Esophagus squamous epithelium (tissue), 5 donors: ENCODE results near the gene NUFIP1. TPM values are rescaled to one million over a fixed set of nuclear protein-coding genes. Genes with fewer than 3 reads are reported as not detected.

ENCODE experiments used
- DNase-seq: peaks from one replicate; lab custom pipeline; 2025; lab: John Stamatoyannopoulos, UW
- H3K27ac ChIP-seq, 4 donors: fragments of 200-600 bp; sonication (generic); one replicate each; pipeline ENCODE4 v1.5.1; 2016 to 2019; ENCODE audit warnings: mild to moderate bottlenecking in 1 of 4
- H3K27me3 ChIP-seq, 4 donors: fragments of 200-600 bp; sonication (generic); 1 replicate in 3 of 4; 2 replicates in 1 of 4; pipeline versions ENCODE4 v1.5.1 to v1.6.0; 2017 to 2021; ENCODE audit warnings: antibody characterized with exemption in 1 of 4
- H3K36me3 ChIP-seq, 3 donors: fragments of 200-600 bp; sonication (generic); one replicate each; pipeline ENCODE4 v1.5.1; 2016 to 2019
- H3K4me1 ChIP-seq, 3 donors: fragments of 200-600 bp; sonication (generic); one replicate each; pipeline ENCODE4 v1.5.1; 2017 to 2019
- H3K4me3 ChIP-seq, 4 donors: fragments of 200-600 bp; sonication (generic); 1 replicate in 3 of 4; 2 replicates in 1 of 4; pipeline ENCODE4 v1.5.1; 2016 to 2019; ENCODE audit warnings: mild to moderate bottlenecking in 2 of 4, moderate library complexity in 1 of 4
- H3K9me3 ChIP-seq, 3 donors: fragments of 200-600 bp; sonication (generic); one replicate each; pipeline ENCODE4 v1.5.1; 2016 to 2019
- POLR2A ChIP-seq, 4 donors: fragments of 450-650 bp; IDR thresholded peaks; one replicate each; pipeline ENCODE4 v1.6.1; 2017; ENCODE audit warnings: antibody characterized with exemption in 4 of 4, mild to moderate bottlenecking in 4 of 4, moderate library complexity in 3 of 4
- WGBS, 2 donors: methylation state at CpG; one replicate each; pipeline ENCODE4 v1.1.5; 2018; 5-methylcytosine and 5-hydroxymethylcytosine counted together
- intact Hi-C: fragments of 100-400 bp; cut with DNase I; formaldehyde crosslinking; loops from one replicate; pipeline ENCODE4 v1.15.0; 2022
- total RNA-seq, 4 donors: library from RNA; depleted of rRNA; stranded (reverse); fragments of >200 nt; gene quantifications; one replicate each; pipeline ENCODE4 v1.1.0, GENCODE V29; 2016
- TF ChIP-seq, protein P1 (sequence below), 6 experiments: fragments of 450-650 bp in 4 of 6; fragments of 200-600 bp in 2 of 6; sonication (generic) in 2 of 6; IDR thresholded peaks; one replicate each; pipeline ENCODE4 v1.5.1; 2016 to 2019; ENCODE audit warnings: antibody characterized with exemption in 6 of 6, mild to moderate bottlenecking in 4 of 6, moderate library complexity in 4 of 6
- donor health status: DM: yes; HTN: yes; CAD: no.

NUFIP1 gene
- total RNA-seq, 4 donors from 2014 or later, result 1.5 to 4.0 (median 3.3) TPM

DNA sequence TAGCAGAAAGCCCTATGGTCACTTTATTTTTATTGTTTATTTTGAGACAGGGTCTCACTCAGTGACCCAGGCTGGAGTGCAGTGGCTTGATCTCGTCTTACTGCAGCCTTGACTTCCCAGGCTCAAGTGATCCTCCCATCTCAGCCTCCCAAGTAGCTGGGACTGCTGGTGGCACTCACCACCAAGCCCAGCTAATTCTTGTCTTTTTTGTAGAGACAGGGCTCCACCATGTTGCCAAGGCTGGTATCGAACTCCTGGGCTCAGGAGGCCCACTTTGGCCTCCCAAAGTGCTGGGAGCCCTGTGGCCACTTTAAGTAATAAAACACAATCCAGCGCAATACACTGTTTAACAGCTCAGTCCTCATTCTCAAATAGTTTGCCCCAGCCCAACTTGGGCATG, 69.3 kb downstream of the NUFIP1 start:
- Histone ChIP-seq H3K9me3 (no peaks in the 10 kb centered on the region), H3K4me3 (no peak overlapping the region), H3K36me3 (no peaks in the 10 kb centered on the region), H3K27me3 (no peaks in the 10 kb centered on the region), H3K4me1 (peaks cover 23 to 65% (median 29%) of the 10 kb centered on the region in 3 donors), H3K27ac (peak overlapping the region; percentile 78 to 97 (median 94))
- DNase-seq, result no peak
- 96 to 100% methylated on average over 2 of the region's 3 CpGs for WGBS, 2 donors
- TF ChIP-seq, protein P1, sequence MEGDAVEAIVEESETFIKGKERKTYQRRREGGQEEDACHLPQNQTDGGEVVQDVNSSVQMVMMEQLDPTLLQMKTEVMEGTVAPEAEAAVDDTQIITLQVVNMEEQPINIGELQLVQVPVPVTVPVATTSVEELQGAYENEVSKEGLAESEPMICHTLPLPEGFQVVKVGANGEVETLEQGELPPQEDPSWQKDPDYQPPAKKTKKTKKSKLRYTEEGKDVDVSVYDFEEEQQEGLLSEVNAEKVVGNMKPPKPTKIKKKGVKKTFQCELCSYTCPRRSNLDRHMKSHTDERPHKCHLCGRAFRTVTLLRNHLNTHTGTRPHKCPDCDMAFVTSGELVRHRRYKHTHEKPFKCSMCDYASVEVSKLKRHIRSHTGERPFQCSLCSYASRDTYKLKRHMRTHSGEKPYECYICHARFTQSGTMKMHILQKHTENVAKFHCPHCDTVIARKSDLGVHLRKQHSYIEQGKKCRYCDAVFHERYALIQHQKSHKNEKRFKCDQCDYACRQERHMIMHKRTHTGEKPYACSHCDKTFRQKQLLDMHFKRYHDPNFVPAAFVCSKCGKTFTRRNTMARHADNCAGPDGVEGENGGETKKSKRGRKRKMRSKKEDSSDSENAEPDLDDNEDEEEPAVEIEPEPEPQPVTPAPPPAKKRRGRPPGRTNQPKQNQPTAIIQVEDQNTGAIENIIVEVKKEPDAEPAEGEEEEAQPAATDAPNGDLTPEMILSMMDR (IDR thresholded peaks at IDR 0.05), result no peak
- no peak for TF ChIP-seq POLR2A (IDR thresholded peaks at IDR 0.05)
- intact Hi-C loops, result no loop called here

DNA sequence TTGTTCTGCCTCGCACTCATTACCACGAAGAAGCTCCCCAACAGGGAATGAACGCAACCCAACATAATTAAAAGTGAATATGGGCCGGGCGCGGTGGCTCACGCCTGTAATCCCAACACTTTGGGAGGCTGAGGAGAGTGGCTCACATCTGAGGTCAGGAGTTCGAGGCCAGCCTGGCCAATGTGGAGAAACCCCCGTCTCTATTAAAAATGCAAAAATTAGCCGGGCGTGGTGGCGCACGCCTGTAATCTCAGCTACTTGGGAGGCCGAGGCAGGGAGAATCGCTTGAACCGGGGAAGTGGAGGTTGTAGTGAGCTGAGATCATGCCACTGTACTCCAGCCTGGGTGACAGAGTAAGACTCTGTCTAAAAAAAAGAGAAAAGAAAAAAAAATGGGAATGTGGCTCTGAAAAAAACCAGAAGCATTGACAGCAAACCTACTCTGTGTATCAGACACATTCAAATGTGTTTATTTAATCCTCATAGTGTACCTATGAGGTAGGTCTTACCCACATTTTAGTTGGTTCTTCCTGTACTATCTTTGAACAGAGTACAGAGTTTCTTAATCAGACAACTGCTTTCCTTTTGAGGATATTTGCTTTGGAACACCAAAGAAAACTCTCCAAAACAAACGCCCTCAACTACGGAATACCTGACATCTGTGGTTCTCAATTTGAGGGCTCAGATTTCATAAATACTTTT, 70.0 kb downstream of the NUFIP1 start:
- H3K27ac ChIP-seq, result peak overlapping the region; percentile 89 to 97 (median 94)
- H3K4me3 ChIP-seq, result peak overlapping the region in 2 of 4 donors; percentile 49 to 65
- no peak for DNase-seq
- TF ChIP-seq, protein P1 (IDR thresholded peaks at IDR 0.05), result no peak
- TF ChIP-seq POLR2A (IDR thresholded peaks at IDR 0.05), result no peak
- WGBS, 2 donors, result 95 to 96% methylated on average over 17 of the region's 18 CpGs
- H3K9me3 ChIP-seq, result no peaks in the 10 kb centered on the region
- intact Hi-C loops, result no loop called here
- peaks cover 23 to 65% (median 29%) of the 10 kb centered on the region in 3 donors for H3K4me1 ChIP-seq
- H3K36me3 ChIP-seq, result no peaks in the 10 kb centered on the region
- H3K27me3 ChIP-seq, result no peaks in the 10 kb centered on the region

DNA sequence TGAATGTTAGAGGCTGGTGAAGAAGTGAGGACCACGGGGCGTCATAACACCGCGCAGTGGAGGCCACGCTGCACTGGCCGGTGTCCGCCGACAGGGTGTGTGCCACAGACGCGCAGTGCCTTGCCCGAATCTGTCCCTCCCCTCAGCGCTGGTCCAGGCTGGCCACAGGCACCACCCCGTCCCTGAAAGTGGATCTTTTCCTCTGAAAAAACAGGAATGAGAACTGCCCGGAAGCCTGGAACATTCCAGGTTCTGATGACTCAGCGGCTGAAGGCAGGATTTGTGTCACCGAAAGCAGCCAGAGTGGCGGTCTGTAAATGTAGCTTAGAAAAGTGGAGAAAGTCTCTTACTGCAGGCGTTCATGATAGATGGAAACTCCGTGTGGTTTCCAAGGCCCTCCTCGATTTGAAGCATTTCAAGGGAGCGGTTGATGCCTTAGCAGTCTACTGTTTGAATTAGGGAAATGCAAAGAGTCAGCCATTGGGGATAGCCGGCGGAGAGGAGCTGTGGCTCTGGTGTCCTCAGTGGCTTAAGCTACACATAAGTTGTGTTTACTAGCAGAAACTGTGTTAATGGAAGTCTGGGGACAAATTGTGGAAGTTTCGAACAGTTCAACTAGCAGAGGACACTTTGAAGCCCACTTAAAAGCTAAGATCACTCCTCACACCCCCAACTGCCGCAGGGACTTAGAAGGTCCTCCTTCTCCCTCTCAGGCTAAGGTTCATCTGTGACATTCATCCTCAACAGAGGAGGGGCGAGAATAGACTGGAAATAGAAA, 70.8 kb downstream of the NUFIP1 start:
- Histone ChIP-seq H3K9me3 (no peaks in the 10 kb centered on the region), H3K4me1 (peaks cover 23 to 63% (median 29%) of the 10 kb centered on the region in 3 donors), H3K4me3 (peak overlapping the region; percentile 25 to 65 (median 51)), H3K27ac (peak overlapping the region; percentile 89 to 97 (median 94)), H3K36me3 (no peaks in the 10 kb centered on the region), H3K27me3 (no peaks in the 10 kb centered on the region)
- TF ChIP-seq, protein P1 (IDR thresholded peaks at IDR 0.05), result peak; percentile 42 to 93 (median 86)
- TF ChIP-seq POLR2A (IDR thresholded peaks at IDR 0.05), result peak in 1 of 4 donors; percentile 50
- 12 to 23% methylated on average over 11 to 21 of the region's 26 CpGs for WGBS, 2 donors
- intact Hi-C loops, result no loop called here
- peak; percentile 53 for DNase-seq

DNA sequence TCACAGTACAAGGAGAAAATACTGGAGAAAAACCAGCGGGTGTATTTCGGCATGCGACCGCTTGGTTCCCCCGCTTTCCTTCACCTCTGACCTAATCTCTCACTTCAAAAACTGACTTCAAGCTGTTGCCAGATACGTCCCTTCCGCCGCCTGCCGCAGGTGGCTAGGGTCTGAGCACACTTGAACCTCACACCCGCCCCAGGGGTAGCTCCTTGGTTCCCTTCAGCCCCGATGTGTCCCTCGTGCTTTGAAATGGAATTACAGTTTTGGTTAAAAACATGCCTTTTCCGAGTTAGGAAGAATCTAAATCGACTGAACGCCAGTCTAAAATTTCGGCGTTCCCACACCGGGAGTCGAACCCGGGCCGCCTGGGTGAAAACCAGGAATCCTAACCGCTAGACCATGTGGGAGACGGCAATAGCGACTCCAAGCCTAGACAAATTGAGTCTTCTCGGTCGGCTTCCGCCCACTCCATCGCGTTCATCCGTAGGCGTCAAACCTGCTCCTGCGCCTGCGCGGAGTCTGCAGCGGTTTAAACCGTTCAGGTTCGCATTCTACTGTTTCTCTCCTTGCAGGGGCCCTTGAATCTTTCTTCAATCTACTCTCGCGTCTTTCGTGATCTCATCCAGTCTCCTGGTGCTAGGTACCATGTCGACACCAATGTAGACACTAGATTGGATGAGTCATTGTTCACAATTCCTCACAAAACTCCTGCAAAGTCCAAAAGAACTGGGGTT, 71.5 kb downstream of the NUFIP1 start:
- WGBS, 2 donors, result 0% methylated on average over 32 to 40 of the region's 41 CpGs

More for the DNA sequence above, 71.5 kb downstream of the NUFIP1 start:
- intact Hi-C loops, result no loop called here
- H3K9me3 ChIP-seq, result no peaks in the 10 kb centered on the region
- H3K4me3 ChIP-seq, result peak overlapping the region; percentile 25 to 65 (median 51)
- no peaks in the 10 kb centered on the region for H3K27me3 ChIP-seq
- peak overlapping the region; percentile 89 to 97 (median 94) for H3K27ac ChIP-seq
- H3K36me3 ChIP-seq, result no peaks in the 10 kb centered on the region
- peaks cover 23 to 55% (median 29%) of the 10 kb centered on the region in 3 donors for H3K4me1 ChIP-seq
- DNase-seq, result peak; percentile 77
- TF ChIP-seq, protein P1 (IDR thresholded peaks at IDR 0.05), result peak; percentile 11 to 72 (median 50)
- peak in 3 of 4 donors; percentile 7 to 67 (median 54) for TF ChIP-seq POLR2A (IDR thresholded peaks at IDR 0.05)
